CD14-positive monocyte (primary cell): ENCODE measurements around the gene BAG1. TPM values are rescaled to one million over a fixed set of nuclear protein-coding genes. Genes with fewer than 3 reads are reported as not detected.
A peak's percentile ranks its signal among the peaks of the same experiment; 100 is the strongest.

Source experiments
- DNase-seq, 3 donors: peaks; one replicate each; pipeline ENCODE4 v3.0.0-alpha.2; 2011 to 2022
- H2AFZ ChIP-seq: 2 replicates; pipeline ENCODE4 v1.6.0; 2012; ENCODE audit warnings: mild to moderate bottlenecking, low read depth, low read length, inconsistent platforms; ENCODE audit not compliant: insufficient read depth, poor library complexity, severe bottlenecking
- H3K27ac ChIP-seq, 2 donors: 1 replicate in 1 of 2; 2 replicates in 1 of 2; pipeline ENCODE4 v1.5.1; 2012 to 2013; ENCODE audit warnings: low read length in 2 of 2, control low read depth in 1 of 2, inconsistent platforms in 1 of 2, low read depth in 1 of 2, mild to moderate bottlenecking in 1 of 2
- H3K27me3 ChIP-seq, 2 donors: one replicate each; pipeline versions ENCODE4 v1.6.0 to v1.6.1; 2011 to 2013; ENCODE audit warnings: low read length in 2 of 2; ENCODE audit not compliant: control insufficient read depth in 2 of 2, insufficient read depth in 2 of 2
- H3K36me3 ChIP-seq, 2 donors: replicated peaks in 1 of 2; 1 replicate in 1 of 2; 2 replicates in 1 of 2; pipeline versions ENCODE4 v1.5.1 to v1.6.1; 2012 to 2013; ENCODE audit warnings: low read length in 2 of 2, control low read depth in 1 of 2, inconsistent platforms in 1 of 2, mild to moderate bottlenecking in 1 of 2; ENCODE audit not compliant: insufficient read depth in 2 of 2, control insufficient read depth in 1 of 2
- H3K4me1 ChIP-seq, 2 donors: 1 replicate in 1 of 2; 2 replicates in 1 of 2; pipeline versions ENCODE4 v1.5.1 to v1.6.1; 2012 to 2013; ENCODE audit warnings: low read length in 2 of 2, control low read depth in 1 of 2, inconsistent platforms in 1 of 2, mild to moderate bottlenecking in 1 of 2, moderate library complexity in 1 of 2; ENCODE audit not compliant: insufficient read depth in 2 of 2, control insufficient read depth in 1 of 2
- H3K4me2 ChIP-seq: replicated peaks from 2 replicates; pipeline ENCODE3; 2012; ENCODE audit warnings: low read length, moderate library complexity, mild to moderate bottlenecking; ENCODE audit not compliant: poor library complexity, severe bottlenecking; ENCODE audit errors: extremely low read depth
- H3K4me3 ChIP-seq, 3 experiments: fragments of 200-600 bp in 1 of 3; sonication (generic) in 1 of 3; replicated peaks in 1 of 3; 1 replicate in 2 of 3; 2 replicates in 1 of 3; pipeline ENCODE4 v1.5.1; 2011 to 2013; ENCODE audit warnings: low read length in 3 of 3, mild to moderate bottlenecking in 3 of 3, control low read depth in 2 of 3, low read depth in 2 of 3, inconsistent platforms in 1 of 3, moderate library complexity in 1 of 3
- H3K79me2 ChIP-seq: 2 replicates; pipeline ENCODE4 v1.6.0; 2012; ENCODE audit warnings: mild to moderate bottlenecking, control low read depth, inconsistent platforms, low read length, moderate library complexity; ENCODE audit not compliant: insufficient read depth
- H3K9ac ChIP-seq: 2 replicates; pipeline ENCODE4 v1.6.0; 2017; ENCODE audit warnings: low read length, mild to moderate bottlenecking; ENCODE audit not compliant: insufficient read depth, poor library complexity, severe bottlenecking
- H3K9me3 ChIP-seq, 2 donors: replicated peaks in 1 of 2; 1 replicate in 1 of 2; 2 replicates in 1 of 2; pipeline versions ENCODE4 v1.5.1 to v1.6.1; 2012 to 2013; ENCODE audit warnings: low read length in 2 of 2, control low read depth in 1 of 2; ENCODE audit not compliant: control insufficient read depth in 1 of 2, insufficient read depth in 1 of 2
- H4K20me1 ChIP-seq: 2 replicates; pipeline ENCODE4 v1.6.0; 2012; ENCODE audit warnings: mild to moderate bottlenecking, low read length, control low read depth, moderate library complexity; ENCODE audit not compliant: insufficient read depth
- H3K27ac Mint-ChIP-seq, 7 donors: one replicate each; pipeline ENCODE4 v1.8.0; 2020; ENCODE audit warnings: mild to moderate bottlenecking in 7 of 7, mixed read lengths in 7 of 7, moderate library complexity in 6 of 7, inconsistent platforms in 2 of 7
- H3K27me3 Mint-ChIP-seq, 3 donors: one replicate each; pipeline ENCODE4 v1.8.0; 2021 to 2022; ENCODE audit warnings: low read depth in 3 of 3, mild to moderate bottlenecking in 3 of 3, mixed read lengths in 3 of 3, moderate library complexity in 3 of 3, inconsistent platforms in 1 of 3
- H3K36me3 Mint-ChIP-seq, 2 donors: one replicate each; pipeline ENCODE4 v1.8.0; 2020; ENCODE audit warnings: mixed read lengths in 2 of 2, inconsistent platforms in 1 of 2, mild to moderate bottlenecking in 1 of 2
- H3K4me1 Mint-ChIP-seq: one replicate; pipeline ENCODE4 v1.8.0; 2020; ENCODE audit warnings: mild to moderate bottlenecking, mixed read lengths
- H3K4me3 Mint-ChIP-seq, 2 donors: one replicate each; pipeline ENCODE4 v1.8.0; 2020; ENCODE audit warnings: mild to moderate bottlenecking in 2 of 2, mixed read lengths in 2 of 2, moderate library complexity in 1 of 2
- H3K9me3 Mint-ChIP-seq, 7 donors: one replicate each; pipeline ENCODE4 v1.8.0; 2020 to 2022; ENCODE audit warnings: mixed read lengths in 7 of 7, mild to moderate bottlenecking in 6 of 7, moderate library complexity in 6 of 7, inconsistent platforms in 2 of 7
- CTCF ChIP-seq: fragments of 200-600 bp; IDR thresholded peaks from one replicate; pipeline ENCODE4 v1.8.0; 2022; ENCODE audit warnings: antibody characterized with exemption, mild to moderate bottlenecking
- WGBS: methylation state at CpG from one replicate; pipeline ENCODE4 v1.1.5; 2013; ENCODE audit warnings: missing lambda C conversion rate; ENCODE audit not compliant: insufficient coverage; 5-methylcytosine and 5-hydroxymethylcytosine counted together
- intact Hi-C, 2 donors: fragments of 100-400 bp; cut with micrococcal nuclease; formaldehyde crosslinking; loops; one replicate each; pipeline versions ENCODE4 v1.15.0 to v1.15.1; 2023
- polyA plus RNA-seq, 3 donors: library from polyadenylated mRNA; depleted of rRNA in 1 of 3; unstranded in 2 of 3; stranded (reverse) in 1 of 3; fragments of 300-500 nt in 2 of 3; fragments of >200 nt in 1 of 3; fragmentation: Illumina TruSeq in 2 of 3; gene quantifications; 1 replicate in 2 of 3; 2 replicates in 1 of 3; pipeline ENCODE4 v1.2.3, GENCODE V29; 2012 to 2021

The BAG1 gene
- polyA plus RNA-seq, 3 donors = 41.8 to 94.5 (median 93.6) TPM

DNA sequence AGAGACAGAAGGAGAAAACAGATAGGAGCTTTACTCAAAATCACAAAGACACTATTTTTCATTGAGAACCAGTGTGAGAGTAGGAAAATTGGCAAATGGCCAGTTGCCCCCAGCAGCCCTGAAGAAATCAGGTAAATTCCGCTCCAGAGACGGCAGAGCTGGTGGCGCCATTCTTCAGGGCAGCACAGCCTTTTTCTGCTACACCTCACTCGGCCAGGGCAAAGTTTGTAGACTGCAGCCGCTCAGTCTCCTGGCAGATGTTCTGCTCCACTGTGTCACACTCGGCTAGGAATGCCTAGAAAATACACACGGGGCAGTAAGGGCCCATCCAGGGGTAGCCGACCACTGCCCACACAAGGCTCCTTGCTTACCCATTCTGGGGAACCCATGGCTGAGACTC, 9.5 kb downstream of the BAG1 start:
- no peak overlapping the region for H3K27ac ChIP-seq
- peaks cover 16% of the 10 kb centered on the region for H4K20me1 ChIP-seq
- no peak overlapping the region for H3K4me2 ChIP-seq
- TF ChIP-seq CTCF = no peak
- no peak overlapping the region for H2AFZ ChIP-seq
- Mint-ChIP-seq H3K27me3 (no peaks in the 10 kb centered on the region), H3K27ac (peak overlapping the region in 1 of 7 donors; percentile 71), H3K9me3 (no peaks in the 10 kb centered on the region), H3K36me3 (peaks cover 78 to 89% of the 10 kb centered on the region in 2 donors), H3K4me1 (peaks cover 2% of the 10 kb centered on the region), H3K4me3 (no peak overlapping the region)
- H3K36me3 ChIP-seq = peaks cover 84 to 97% of the 10 kb centered on the region in 2 donors
- H3K27me3 ChIP-seq = no peaks in the 10 kb centered on the region
- H3K4me3 ChIP-seq = no peak overlapping the region
- H3K9me3 ChIP-seq = no peaks in the 10 kb centered on the region
- H3K4me1 ChIP-seq = no peaks in the 10 kb centered on the region
- intact Hi-C loops = no loop called here
- H3K9ac ChIP-seq = no peak overlapping the region
- WGBS = over 99% methylated on average over 8 of the region's 8 CpGs
- DNase-seq = no peak
- peaks cover 12% of the 10 kb centered on the region for H3K79me2 ChIP-seq

DNA sequence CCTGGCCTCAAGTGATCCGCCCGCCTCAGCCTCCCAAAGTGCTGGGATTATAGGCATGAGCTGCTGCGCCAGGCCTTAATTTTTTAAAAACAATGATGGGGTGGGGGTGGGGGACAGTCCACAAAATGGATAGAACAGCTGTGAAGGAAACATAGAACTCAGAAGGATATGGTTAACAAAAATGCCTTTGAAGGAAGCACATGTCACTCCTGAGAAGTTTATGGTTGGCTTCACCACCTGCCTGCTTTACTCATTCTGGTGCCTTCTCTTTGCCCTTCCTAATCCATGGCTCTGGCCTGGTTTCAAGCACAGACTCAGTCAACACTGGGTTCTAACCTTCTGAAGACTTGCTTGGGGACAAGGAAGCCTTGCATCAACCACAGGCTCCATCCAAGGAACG, 10.3 kb downstream of the BAG1 start:
- peaks cover 0 to 1% (median 0%) of the 10 kb centered on the region in 3 donors for H3K27me3 Mint-ChIP-seq
- H3K27ac Mint-ChIP-seq = peak overlapping the region in 1 of 7 donors; percentile 75
- H3K4me3 Mint-ChIP-seq = no peak overlapping the region
- Histone ChIP-seq H3K4me3 (no peak overlapping the region), H3K9me3 (no peaks in the 10 kb centered on the region), H3K27me3 (no peaks in the 10 kb centered on the region), H4K20me1 (peaks cover 9% of the 10 kb centered on the region), H3K4me1 (no peaks in the 10 kb centered on the region), H2AFZ (no peak overlapping the region), H3K4me2 (no peak overlapping the region), H3K27ac (peak overlapping the region in 1 of 2 donors; percentile 31), H3K9ac (no peak overlapping the region), H3K36me3 (peaks cover 83 to 97% of the 10 kb centered on the region in 2 donors), H3K79me2 (peaks cover 8% of the 10 kb centered on the region)
- WGBS = 100% methylated on average over 4 of the region's 4 CpGs
- peaks cover 2% of the 10 kb centered on the region for H3K4me1 Mint-ChIP-seq
- no peak for DNase-seq
- peaks cover 77 to 89% of the 10 kb centered on the region in 2 donors for H3K36me3 Mint-ChIP-seq
- H3K9me3 Mint-ChIP-seq = peaks cover 0 to 1% (median 0%) of the 10 kb centered on the region in 7 donors
- intact Hi-C loops = no loop called here
- TF ChIP-seq CTCF = no peak
